Glomerular endothelial cell (primary cell): ENCODE measurements around the gene PTPRD. TPM values are rescaled to one million over a fixed set of nuclear protein-coding genes. Genes with fewer than 3 reads are reported as not detected.
"Not testable (repeated sequence)": the region's sequence is repeated elsewhere in the genome, so short reads cannot be mapped to it uniquely, and the experiment has no call there.

Experiments
- DNase-seq: peaks from one replicate; pipeline ENCODE4 v3.0.0-alpha.2; 2011; ENCODE audit warnings: low read depth, low spot score; ENCODE audit errors: extremely low read depth
- total RNA-seq: library from RNA; depleted of rRNA; stranded (reverse); fragments of >200 nt; gene quantifications from 2 replicates; pipeline ENCODE4 v1.2.3, GENCODE V29; 2015

PTPRD gene
- total RNA-seq, 1 donor from 2014 or later = 4.1 TPM

GRCh38 chr9:10488937-10489336 is 123.9 kb downstream of the PTPRD start:
- DNase-seq = no peak

DNA sequence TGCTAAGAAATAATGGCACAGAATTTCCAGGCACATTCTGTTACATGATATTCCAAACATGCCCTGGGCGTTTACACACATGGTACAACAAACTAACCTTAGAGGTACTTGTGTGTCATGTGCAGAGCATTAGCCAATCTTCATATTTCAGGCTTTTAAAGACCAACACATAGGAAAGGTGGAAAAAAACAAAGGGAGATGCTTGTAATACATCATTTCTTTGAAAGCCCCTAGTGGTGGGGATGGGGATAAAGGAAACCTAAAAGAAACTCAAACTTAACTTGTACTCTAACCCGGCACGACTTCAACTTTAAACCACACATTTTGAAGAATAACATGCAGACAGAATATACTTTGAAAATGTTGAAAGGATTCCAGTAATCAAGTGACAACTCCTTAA is 133.6 kb downstream of the PTPRD start:
- DNase-seq = no peak

DNA sequence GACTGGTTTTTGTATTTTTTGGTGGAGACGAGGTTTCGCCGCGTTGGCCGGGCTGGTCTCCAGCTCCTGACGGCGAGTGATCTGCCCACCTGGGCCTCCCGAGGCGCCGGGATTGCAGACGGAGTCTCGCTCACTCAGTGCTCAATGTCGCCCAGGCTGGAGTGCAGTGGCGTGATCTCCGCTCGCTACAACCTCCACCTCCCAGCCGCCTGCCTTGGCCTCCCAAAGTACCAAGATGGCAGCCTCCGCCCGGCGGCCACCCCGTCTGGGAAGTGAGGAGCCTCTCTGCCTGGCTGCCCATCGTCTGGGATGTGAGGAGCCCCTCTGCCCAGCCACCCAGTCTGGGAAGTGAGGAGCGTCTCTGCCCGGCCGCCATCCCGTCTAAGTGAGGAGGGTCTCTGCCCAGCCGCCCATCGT is 163.6 kb downstream of the PTPRD start:
- not testable (repeated sequence) for DNase-seq

- no peak for DNase-seq
These were observed 165.8 kb downstream of the PTPRD start for GRCh38 chr9:10447036-10447435.

GRCh38 chr9:10443868-10444204 is 169.0 kb downstream of the PTPRD start:
- DNase-seq = no peak

GRCh38 chr9:10443181-10443867 is 169.5 kb downstream of the PTPRD start:
- no peak for DNase-seq

GRCh38 chr9:10438955-10439354 is 173.8 kb downstream of the PTPRD start:
- no peak for DNase-seq

- no peak for DNase-seq
These were observed 176.0 kb downstream of the PTPRD start for GRCh38 chr9:10436756-10437155.

- DNase-seq = no peak
These were observed 178.4 kb downstream of the PTPRD start for GRCh38 chr9:10434412-10434811.

DNA sequence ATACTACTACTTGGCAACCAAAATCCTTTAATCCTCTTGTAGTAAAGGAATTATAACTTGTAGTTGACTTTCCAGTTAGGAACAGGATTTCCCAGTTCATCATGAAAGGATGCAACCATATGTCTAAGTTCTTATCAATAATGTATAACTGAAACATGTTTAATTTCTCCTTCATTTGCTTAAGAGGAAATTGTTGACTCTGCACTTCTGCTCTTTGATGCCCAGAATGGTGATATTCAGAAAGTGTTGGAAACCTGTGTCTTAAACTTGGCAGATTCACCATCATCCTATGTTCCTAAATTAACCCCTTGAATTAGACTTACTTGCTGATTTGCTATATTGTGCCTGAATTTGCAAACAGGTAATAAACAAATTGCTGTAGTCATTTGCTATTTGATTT is 201.5 kb downstream of the PTPRD start:
- no peak for DNase-seq

DNA sequence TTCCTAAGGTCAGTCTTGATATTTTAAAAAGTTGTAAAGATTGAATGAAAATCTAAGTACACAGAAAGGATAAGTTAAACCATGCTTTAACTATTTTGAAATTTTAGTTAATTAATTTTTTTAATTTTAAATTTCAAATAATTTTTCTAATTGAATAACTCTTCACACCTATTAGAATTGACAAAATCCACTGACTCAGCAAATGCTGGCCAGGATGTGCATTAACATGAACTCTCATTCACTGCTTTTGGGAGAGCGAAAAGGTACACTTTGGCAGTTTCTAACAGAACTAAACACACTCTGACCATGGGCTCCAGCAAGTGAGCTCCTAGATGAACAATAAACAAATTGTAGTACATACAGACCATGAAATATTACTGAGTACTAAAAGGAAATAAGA is 209.5 kb downstream of the PTPRD start:
- no peak for DNase-seq

DNA sequence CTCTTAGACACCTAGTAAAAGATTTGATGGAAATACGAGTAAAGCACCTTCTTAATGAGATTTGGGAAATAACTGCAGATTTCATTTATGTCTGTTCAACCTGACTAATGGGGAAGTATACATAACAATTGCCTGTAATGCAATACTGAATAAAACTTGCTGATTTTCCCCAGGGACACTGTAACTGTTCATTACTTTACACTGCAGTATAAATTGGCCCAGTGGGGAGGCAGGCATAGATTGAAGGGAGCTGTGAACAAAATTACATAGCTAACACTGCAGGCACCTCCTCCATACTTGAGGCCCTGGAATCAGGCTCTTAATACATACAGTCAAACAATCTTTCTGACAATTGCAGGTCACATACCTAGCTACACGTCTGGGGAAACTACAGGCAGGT is 216.2 kb downstream of the PTPRD start:
- no peak for DNase-seq

GRCh38 chr9:10387282-10387681 is 225.5 kb downstream of the PTPRD start:
- no peak for DNase-seq

DNA sequence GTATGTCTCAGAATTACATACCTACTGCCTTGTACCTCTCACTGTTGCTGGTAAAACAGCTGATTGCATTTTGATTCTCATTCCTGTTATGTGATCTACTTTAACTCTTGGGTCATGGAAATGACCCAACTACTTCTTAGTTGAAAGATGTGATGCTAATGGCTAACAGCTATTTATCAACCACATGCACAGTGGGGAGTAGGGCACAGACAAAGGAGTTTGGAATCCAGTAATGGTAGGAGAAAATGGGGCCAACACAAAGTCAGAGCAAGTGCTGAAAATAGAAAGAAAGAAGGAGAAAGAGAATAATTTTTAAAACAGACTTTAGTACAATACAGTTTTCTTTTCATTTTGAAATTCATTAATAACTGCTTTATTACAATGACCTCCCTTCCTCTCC is 241.0 kb downstream of the PTPRD start:
- DNase-seq = no peak

GRCh38 chr9:10366171-10366779 is 246.5 kb downstream of the PTPRD start:
- peak; percentile 23 for DNase-seq

DNA sequence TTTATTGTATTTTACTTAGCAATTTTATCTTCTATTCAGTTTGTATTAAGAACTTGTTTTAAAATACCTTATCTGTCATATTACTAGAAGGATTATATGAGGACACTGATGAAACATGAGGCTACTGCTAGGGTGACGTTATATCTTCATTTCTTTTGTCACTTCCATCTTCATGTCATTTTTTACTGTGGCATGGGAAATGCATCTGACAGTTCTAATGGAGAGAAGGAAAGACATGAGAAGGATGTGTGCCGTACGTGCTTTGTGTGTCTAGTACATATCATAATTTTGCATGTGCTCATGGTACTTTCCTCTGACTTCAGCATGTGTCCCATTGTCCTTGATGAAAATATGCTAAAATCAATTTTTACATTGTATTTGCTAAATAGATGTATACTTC is 258.2 kb downstream of the PTPRD start:
- no peak for DNase-seq

DNA sequence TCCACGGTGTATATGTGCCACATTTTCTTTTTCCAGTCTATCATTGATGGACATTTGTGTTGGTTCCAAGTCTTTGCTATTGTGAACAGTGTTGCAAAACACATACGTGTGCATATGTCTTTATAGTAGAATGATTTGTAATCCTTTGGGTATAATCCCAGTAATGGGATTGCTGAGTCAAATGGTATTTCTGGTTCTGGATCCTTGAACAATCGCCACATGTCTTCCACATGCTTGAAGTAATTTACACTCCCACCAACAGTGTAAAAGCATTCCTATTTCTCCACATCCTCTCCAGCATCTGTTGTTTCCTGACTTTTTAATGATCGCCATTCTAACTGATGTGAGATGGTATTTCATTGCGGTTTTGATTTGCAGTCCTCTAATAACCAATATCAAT is 267.2 kb downstream of the PTPRD start:
- not testable (repeated sequence) for DNase-seq

DNA sequence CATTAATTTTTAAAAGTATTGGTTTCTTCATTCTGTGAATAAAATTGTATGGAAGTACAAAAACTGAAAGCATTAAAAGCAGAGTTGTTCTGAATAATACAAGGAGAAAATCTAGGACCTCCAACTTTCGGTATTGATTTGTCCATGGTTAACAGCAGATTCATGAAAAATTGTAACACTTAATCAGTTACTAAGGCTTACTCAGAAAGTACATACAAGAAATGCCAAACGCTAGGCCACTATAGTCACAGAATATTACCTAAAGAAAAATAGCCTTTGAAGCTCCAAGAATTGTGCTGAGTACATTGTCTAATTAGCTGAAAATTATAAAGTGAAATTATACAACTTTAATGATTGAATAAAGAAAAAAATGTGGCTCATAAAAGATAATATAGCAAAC is 271.7 kb downstream of the PTPRD start:
- DNase-seq = no peak

- DNase-seq = no peak
These were observed 273.6 kb downstream of the PTPRD start for GRCh38 chr9:10339152-10339551.

DNA sequence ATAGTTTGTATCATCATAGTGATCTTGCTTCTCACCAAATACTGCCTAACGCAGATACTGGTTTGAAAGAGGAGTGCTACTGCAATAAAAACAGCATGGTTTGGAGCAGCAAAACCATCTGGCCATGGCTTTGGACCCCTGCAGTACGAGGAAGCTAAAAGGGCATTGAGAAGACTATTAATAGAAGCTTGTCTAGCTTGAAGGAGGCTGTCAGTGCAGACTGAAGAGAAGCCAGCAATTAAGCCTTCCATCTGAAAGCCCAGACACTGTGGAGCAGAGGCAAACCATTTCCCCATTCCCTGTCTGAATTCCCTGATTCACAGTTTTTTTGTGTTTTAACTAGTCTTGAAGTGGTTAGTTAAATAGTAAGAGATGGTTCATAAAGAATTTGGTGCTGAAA is 281.6 kb downstream of the PTPRD start:
- no peak for DNase-seq

- no peak for DNase-seq
These were observed 330.7 kb downstream of the PTPRD start for GRCh38 chr9:10282084-10282483.

DNA sequence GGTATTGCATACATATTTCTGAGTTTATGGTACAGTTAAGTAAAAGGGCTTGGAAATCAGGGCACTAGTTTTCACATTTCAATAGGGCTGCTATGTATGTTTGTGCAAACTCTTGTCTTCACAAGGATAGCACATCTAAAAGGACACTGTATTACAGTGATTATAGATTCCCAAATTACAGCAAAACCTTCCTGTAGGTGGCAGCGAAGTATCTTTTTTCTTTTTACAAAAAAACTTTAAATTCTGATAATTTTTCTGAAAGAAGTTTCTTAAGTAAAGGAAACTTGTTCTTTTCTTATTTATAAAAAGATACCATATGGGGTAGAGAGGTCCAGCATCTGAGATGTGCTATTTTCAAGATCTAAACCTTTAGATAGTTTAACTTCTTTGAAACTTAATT is 337.8 kb downstream of the PTPRD start:
- DNase-seq = no peak

GRCh38 chr9:10274175-10274574 is 338.6 kb downstream of the PTPRD start:
- DNase-seq = no peak
